H1 (cell line): ENCODE measurements around the gene DENND4A. TPM values are rescaled to one million over a fixed set of nuclear protein-coding genes. Genes with fewer than 3 reads are reported as not detected.

Experiments used
- CBX8 ChIP-seq: fragments of 300-800, 300-1000 bp; sonication (generic); IDR thresholded peaks from 2 replicates; pipeline ENCODE4 v1.7.1; 2016; ENCODE audit warnings: low read depth, low read length, borderline replicate concordance
- CEBPB ChIP-seq: IDR thresholded peaks from 2 replicates; pipeline ENCODE4 v1.6.1; 2012; ENCODE audit warnings: low read depth, low read length
- CHD1 ChIP-seq: IDR thresholded peaks from 2 replicates; pipeline ENCODE4 v1.6.1; 2012; ENCODE audit warnings: low read depth, low read length, improper control_type of control experiment
- E2F6 ChIP-seq: IDR thresholded peaks from 2 replicates; pipeline ENCODE4 v1.6.1; 2012; ENCODE audit warnings: inconsistent platforms
- EGR1 ChIP-seq: IDR thresholded peaks from 2 replicates; pipeline ENCODE4 v1.6.1; 2011; ENCODE audit warnings: low read depth, low read length, borderline replicate concordance
- GABPA ChIP-seq: IDR thresholded peaks from 2 replicates; pipeline ENCODE4 v1.6.1; 2011; ENCODE audit warnings: mild to moderate bottlenecking, low read length, moderate library complexity, borderline replicate concordance; ENCODE audit not compliant: insufficient read depth
- KDM4A ChIP-seq: IDR thresholded peaks from one replicate; pipeline ENCODE4 v1.7.1; 2012; ENCODE audit warnings: low read depth, mild to moderate bottlenecking, moderate library complexity, low read length, inconsistent platforms; ENCODE audit not compliant: severe bottlenecking
- NRF1 ChIP-seq: IDR thresholded peaks from 2 replicates; pipeline ENCODE4 v1.6.1; 2011; ENCODE audit warnings: mild to moderate bottlenecking, low read depth, low read length, improper control_type of control experiment
- SP2 ChIP-seq: IDR thresholded peaks from 2 replicates; pipeline ENCODE4 v1.6.1; 2012; ENCODE audit warnings: mild to moderate bottlenecking, low read length, inconsistent platforms
- SRF ChIP-seq: IDR thresholded peaks from 2 replicates; pipeline ENCODE4 v1.6.1; 2011; ENCODE audit warnings: mild to moderate bottlenecking, low read depth, low read length, moderate library complexity
- polyA plus RNA-seq, 7 experiments: library from polyadenylated mRNA; depleted of rRNA in 3 of 7; stranded (reverse) in 5 of 7; unstranded in 2 of 7; fragments of >200 nt in 5 of 7; fragments of 200-250 nt in 2 of 7; gene quantifications; 1 replicate in 5 of 7; 2 replicates in 1 of 7; 4 replicates in 1 of 7; pipeline versions ENCODE4 v1.2.1 to v1.2.3, GENCODE V29; 2011 to 2013; ENCODE audit warnings: missing spikeins in 2 of 7, mixed read lengths in 2 of 7
- total RNA-seq: library from RNA; stranded (reverse); fragmentation: NEBNext Ultra II Directional; extraction: Animal tissue kit (Norgen Biotek cat#: 25700); gene quantifications from 2 replicates; pipeline ENCODE4 v1.2.1, GENCODE V29; 2021

DENND4A gene
- total and polyA plus RNA-seq, 2 of the 8 experiments (the other 6 are each of a cell fraction or from before 2014, with no cell fraction given), result 1.3 to 4.7 TPM

GRCh38 chr15:65680544-65680943, 111.5 kb downstream of the DENND4A start (continued):
- TF ChIP-seq CBX8, result no peak
- no peak for TF ChIP-seq CHD1
- no peak for TF ChIP-seq EGR1
- no peak for TF ChIP-seq SRF
- no peak for TF ChIP-seq E2F6
- no peak for TF ChIP-seq GABPA
- no peak for TF ChIP-seq KDM4A
- TF ChIP-seq CEBPB, result no peak
- no peak for TF ChIP-seq NRF1
- no peak for TF ChIP-seq SP2
- TF ChIP-seq, all 59 proteins: peak for 0
